GM23338 (cell line): ENCODE results near the gene MEAK7. TPM values are rescaled to one million over a fixed set of nuclear protein-coding genes. Genes with fewer than 3 reads are reported as not detected.

ENCODE experiments used
- ATAC-seq: fragments of 200-7000 bp; cut with Tn5 transposase; 3 replicates; pipeline ENCODE4 v1.9.1; 2020
- DNase-seq: peaks from one replicate; pipeline ENCODE4 v3.0.0-alpha.2; 2015; ENCODE audit warnings: low spot score
- H2AFZ ChIP-seq: fragments of 200-600 bp; sonication (generic); 2 replicates; pipeline ENCODE4 v1.8.0; 2016; ENCODE audit warnings: antibody characterized with exemption, mild to moderate bottlenecking, moderate library complexity
- H3F3A ChIP-seq: fragments of 200-600 bp; sonication (generic); replicated peaks from 2 replicates; pipeline ENCODE4 v1.8.0; 2017; ENCODE audit warnings: antibody characterized with exemption, mixed run types, low read depth
- H3K27ac ChIP-seq: fragments of 200-600 bp; sonication (generic); 2 replicates; pipeline ENCODE4 v1.6.1; 2016; ENCODE audit warnings: low read depth
- H3K27me3 ChIP-seq: fragments of 200-600 bp; sonication (generic); 2 replicates; pipeline ENCODE4 v1.8.0; 2016; ENCODE audit warnings: mild to moderate bottlenecking, mixed run types, moderate library complexity; ENCODE audit not compliant: insufficient read depth
- H3K36me3 ChIP-seq: fragments of 200-600 bp; sonication (generic); 2 replicates; pipeline ENCODE4 v1.8.0; 2016; ENCODE audit warnings: mild to moderate bottlenecking; ENCODE audit not compliant: insufficient read depth
- H3K4me1 ChIP-seq: fragments of 200-600 bp; sonication (generic); 2 replicates; pipeline ENCODE4 v1.8.0; 2016; ENCODE audit warnings: mild to moderate bottlenecking, moderate library complexity; ENCODE audit not compliant: insufficient read depth
- H3K4me2 ChIP-seq: fragments of 200-600 bp; sonication (generic); 2 replicates; pipeline ENCODE4 v1.7.1; 2017; ENCODE audit warnings: mixed run types
- H3K4me3 ChIP-seq: fragments of 200-600 bp; sonication (generic); 2 replicates; pipeline ENCODE4 v1.6.1; 2016; ENCODE audit warnings: mixed run types
- H3K79me2 ChIP-seq: fragments of 200-600 bp; sonication (generic); replicated peaks from 2 replicates; pipeline ENCODE4 v1.8.0; 2017; ENCODE audit warnings: mild to moderate bottlenecking; ENCODE audit not compliant: insufficient read depth
- H3K9me2 ChIP-seq: fragments of 200-600 bp; sonication (generic); 2 replicates; pipeline ENCODE4 v1.8.0; 2017; ENCODE audit not compliant: insufficient read depth
- H4K20me1 ChIP-seq: fragments of 200-600 bp; sonication (generic); replicated peaks from 2 replicates; pipeline ENCODE4 v1.8.0; 2017; ENCODE audit warnings: mild to moderate bottlenecking; ENCODE audit not compliant: insufficient read depth
- H3K27ac Mint-ChIP-seq: 2 replicates; pipeline ENCODE4 v1.8.0; 2020; ENCODE audit warnings: inconsistent platforms, mild to moderate bottlenecking, moderate library complexity, mixed read lengths
- H3K27me3 Mint-ChIP-seq: 3 replicates; pipeline ENCODE4 v1.8.0; 2022; ENCODE audit warnings: low read depth, mild to moderate bottlenecking, moderate library complexity, mixed read lengths, inconsistent platforms; ENCODE audit not compliant: insufficient read depth, poor library complexity
- H3K36me3 Mint-ChIP-seq: 3 replicates; pipeline ENCODE4 v1.8.0; 2021; ENCODE audit warnings: low read depth, mild to moderate bottlenecking, inconsistent platforms, moderate library complexity, mixed read lengths
- H3K4me1 Mint-ChIP-seq: 3 replicates; pipeline ENCODE4 v1.8.0; 2020; ENCODE audit warnings: mild to moderate bottlenecking, inconsistent platforms, mixed read lengths
- H3K4me3 Mint-ChIP-seq: 3 replicates; pipeline ENCODE4 v1.8.0; 2021; ENCODE audit warnings: moderate library complexity, mild to moderate bottlenecking, inconsistent platforms, mixed read lengths
- H3K9me3 Mint-ChIP-seq: 3 replicates; pipeline ENCODE4 v1.8.0; 2020; ENCODE audit warnings: moderate library complexity, mild to moderate bottlenecking, inconsistent platforms, mixed read lengths
- CREB1 ChIP-seq: fragments of 250-450 bp; sonication (Bioruptor Pico); IDR thresholded peaks from 2 replicates; pipeline ENCODE4 v1.5.0; 2020; ENCODE audit warnings: low read depth, mild to moderate bottlenecking, moderate library complexity
- CTCF ChIP-seq, 2 experiments: fragments of 200-600 bp in 1 of 2; sonication (generic) in 1 of 2; conservative IDR thresholded peaks; 2 replicates each; pipeline versions ENCODE4 v1.5.1 to v1.6.1; 2016 to 2017; ENCODE audit warnings: antibody characterized with exemption in 2 of 2, low read depth in 2 of 2, mild to moderate bottlenecking in 2 of 2, moderate library complexity in 1 of 2
- EZH2 ChIP-seq: fragments of 200-600 bp; sonication (generic); IDR thresholded peaks from one replicate; pipeline ENCODE4 v1.8.0; 2017; ENCODE audit warnings: antibody characterized with exemption, mild to moderate bottlenecking, low read depth; ENCODE audit not compliant: unreplicated experiment
- EZH2phosphoT487 ChIP-seq: fragments of 200-600 bp; sonication (generic); IDR thresholded peaks from one replicate; pipeline ENCODE4 v1.8.1; 2018; ENCODE audit warnings: antibody characterized with exemption; ENCODE audit not compliant: unreplicated experiment
- JUNB ChIP-seq: IDR thresholded peaks from one replicate; pipeline ENCODE4 v1.6.1; 2016; ENCODE audit warnings: antibody characterized with exemption; ENCODE audit not compliant: unreplicated experiment
- NANOG ChIP-seq: IDR thresholded peaks from 2 replicates; pipeline ENCODE4 v1.6.1; 2016; ENCODE audit warnings: antibody characterized with exemption, borderline replicate concordance
- POLR2AphosphoS5 ChIP-seq: IDR thresholded peaks from 2 replicates; pipeline ENCODE4 v1.6.1; 2016; ENCODE audit warnings: antibody characterized with exemption, low read depth
- REST ChIP-seq: IDR thresholded peaks from one replicate; pipeline ENCODE4 v1.6.1; 2018; ENCODE audit warnings: antibody characterized with exemption; ENCODE audit not compliant: unreplicated experiment
- STAT1 ChIP-seq: IDR thresholded peaks from one replicate; pipeline ENCODE4 v1.6.1; 2016; ENCODE audit warnings: antibody characterized with exemption; ENCODE audit not compliant: unreplicated experiment
- ZNF114 ChIP-seq: fragments of 250-450 bp; sonication (Bioruptor Pico); IDR thresholded peaks from 2 replicates; pipeline ENCODE4 v1.5.0; 2020; ENCODE audit warnings: mild to moderate bottlenecking, moderate library complexity
- ZNF331 ChIP-seq: fragments of 250-450 bp; sonication (Bioruptor Pico); IDR thresholded peaks from 2 replicates; pipeline ENCODE4 v1.5.0; 2020; ENCODE audit warnings: low read depth, mild to moderate bottlenecking, moderate library complexity
- ZNF462 ChIP-seq: fragments of 250-450 bp; sonication (Bioruptor Pico); IDR thresholded peaks from 2 replicates; pipeline ENCODE4 v1.5.0; 2020; ENCODE audit warnings: mild to moderate bottlenecking, moderate library complexity
- polyA plus RNA-seq: library from polyadenylated mRNA; unstranded; fragments of >200 nt; fragmentation: Nextera tagmentation; extraction: Ambion mirVana; gene quantifications from 2 replicates; pipeline ENCODE4 v1.2.1, GENCODE V29; 2016
- total RNA-seq: library from RNA; depleted of rRNA; stranded (reverse); fragments of >200 nt; shearing (Covaris generic); gene quantifications from 2 replicates; pipeline ENCODE4 v1.2.3, GENCODE V29; 2014

The MEAK7 gene
- total and polyA plus RNA-seq, 2 experiments from 2014 or later = 7.5 to 17.2 TPM

GRCh38 chr16:84552135-84552534, 47.7 kb upstream of the MEAK7 start (continued):
- TF ChIP-seq REST (no peak), ZNF331 (CRISPR knock-in tag) (no peak), POLR2AphosphoS5 (no peak)

- Histone ChIP-seq H3K9me2 (no peaks in the 10 kb centered on the region), H3K36me3 (no peaks in the 10 kb centered on the region), H2AFZ (no peak overlapping the region), H3F3A (peaks cover 6% of the 10 kb centered on the region; the same call in 1 of the 2 replicates), H4K20me1 (no peaks in the 10 kb centered on the region; the same call in 1 of the 2 replicates), H3K4me2 (no peak overlapping the region), H3K4me1 (peaks cover 14% of the 10 kb centered on the region), H3K79me2 (no peaks in the 10 kb centered on the region), H3K27me3 (no peaks in the 10 kb centered on the region), H3K4me3 (no peak overlapping the region), H3K27ac (no peak overlapping the region)
- H3K4me3 Mint-ChIP-seq = no peak overlapping the region
- DNase-seq = no peak
- H3K36me3 Mint-ChIP-seq = no peaks in the 10 kb centered on the region
- ATAC-seq = no peak
- peaks cover 29% of the 10 kb centered on the region for H3K4me1 Mint-ChIP-seq
- no peaks in the 10 kb centered on the region for H3K9me3 Mint-ChIP-seq
- peaks cover 19% of the 10 kb centered on the region for H3K27me3 Mint-ChIP-seq
- H3K27ac Mint-ChIP-seq = no peak overlapping the region
- TF ChIP-seq ZNF114 (CRISPR knock-in tag) (no peak), ZNF331 (CRISPR knock-in tag) (no peak), STAT1 (no peak), EZH2phosphoT487 (no peak), POLR2AphosphoS5 (no peak), ZNF462 (CRISPR knock-in tag) (no peak), NANOG (no peak), EZH2 (no peak), CREB1 (no peak), JUNB (no peak), CTCF (conservative IDR thresholded peaks at IDR 0.05; ENCODE audit: low read depth in 2 of 2) (no peak)
Measured at GRCh38 chr16:84550096-84550495, 45.6 kb upstream of the MEAK7 start.
